GM19025 (cell line): Measurements from ENCODE around the gene PYCARD.
"Not testable (repeated sequence)": the region's sequence is repeated elsewhere in the genome, so short reads cannot be mapped to it uniquely, and the experiment has no call there.

Experiments
- ATAC-seq: cut with Tn5 transposase; IDR thresholded peaks from one replicate; pipeline ENCODE4 v1.9.1; 2021; ENCODE audit warnings: mild to moderate bottlenecking, low read depth, moderate library complexity; ENCODE audit not compliant: unreplicated experiment

The PYCARD gene

DNA sequence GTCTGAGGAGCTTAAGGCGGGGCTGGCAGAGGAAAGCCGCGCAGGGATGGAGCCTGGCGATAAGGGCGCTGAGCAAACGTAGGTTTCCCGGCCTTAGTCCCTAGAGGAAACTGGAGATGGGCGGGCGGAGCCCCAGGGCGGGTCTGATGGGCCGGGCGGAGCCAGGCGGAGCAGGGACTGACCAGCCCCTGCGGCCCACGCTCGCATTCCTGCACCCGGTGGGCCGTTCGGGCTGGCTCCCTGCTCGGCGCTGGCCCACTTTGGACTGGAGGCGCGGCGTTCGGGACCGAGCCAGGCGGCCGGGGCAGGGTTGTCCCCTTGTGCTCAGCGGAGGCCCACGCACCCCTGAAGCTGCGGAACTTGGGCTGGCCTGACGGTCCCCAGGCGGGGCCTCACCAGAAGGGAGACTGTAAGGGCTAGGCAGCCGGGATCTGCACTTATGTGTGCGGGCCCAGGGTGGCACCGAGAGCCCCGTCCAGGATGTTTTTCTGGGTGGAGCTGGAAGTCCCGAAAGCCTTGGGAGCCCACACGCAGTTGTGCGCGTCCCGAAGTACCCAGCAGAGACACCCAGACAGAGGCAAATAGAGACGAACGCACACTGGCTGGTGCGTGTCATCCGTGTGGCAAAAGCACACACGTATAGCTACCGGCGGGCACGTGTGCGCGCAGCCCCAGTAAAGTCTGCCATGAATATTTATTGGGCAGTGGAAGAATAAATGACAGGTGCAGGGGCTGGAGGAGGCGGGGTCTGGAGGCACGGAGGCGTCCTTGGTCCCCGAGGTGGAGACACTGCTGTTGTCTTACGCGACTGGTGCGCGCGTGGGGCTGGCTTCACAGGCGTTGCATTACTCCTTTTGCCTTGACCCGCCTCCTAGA lies 13.0 kb upstream of the PYCARD start:
- ATAC-seq = no peak

DNA sequence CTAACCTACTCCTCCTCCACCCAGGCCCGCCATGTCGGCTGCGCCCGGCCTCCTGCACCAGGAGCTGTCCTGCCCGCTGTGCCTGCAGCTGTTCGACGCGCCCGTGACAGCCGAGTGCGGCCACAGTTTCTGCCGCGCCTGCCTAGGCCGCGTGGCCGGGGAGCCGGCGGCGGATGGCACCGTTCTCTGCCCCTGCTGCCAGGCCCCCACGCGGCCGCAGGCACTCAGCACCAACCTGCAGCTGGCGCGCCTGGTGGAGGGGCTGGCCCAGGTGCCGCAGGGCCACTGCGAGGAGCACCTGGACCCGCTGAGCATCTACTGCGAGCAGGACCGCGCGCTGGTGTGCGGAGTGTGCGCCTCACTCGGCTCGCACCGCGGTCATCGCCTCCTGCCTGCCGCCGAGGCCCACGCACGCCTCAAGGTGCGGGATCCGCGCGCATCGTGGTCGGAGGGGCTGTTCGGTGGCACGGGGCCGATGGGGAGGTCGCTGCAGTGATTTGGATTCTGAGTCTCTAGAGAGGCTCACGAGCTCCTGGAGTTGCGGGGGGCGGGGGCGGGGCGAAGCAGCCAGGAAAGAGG lies 12.2 kb upstream of the PYCARD start:
- ATAC-seq = no peak

DNA sequence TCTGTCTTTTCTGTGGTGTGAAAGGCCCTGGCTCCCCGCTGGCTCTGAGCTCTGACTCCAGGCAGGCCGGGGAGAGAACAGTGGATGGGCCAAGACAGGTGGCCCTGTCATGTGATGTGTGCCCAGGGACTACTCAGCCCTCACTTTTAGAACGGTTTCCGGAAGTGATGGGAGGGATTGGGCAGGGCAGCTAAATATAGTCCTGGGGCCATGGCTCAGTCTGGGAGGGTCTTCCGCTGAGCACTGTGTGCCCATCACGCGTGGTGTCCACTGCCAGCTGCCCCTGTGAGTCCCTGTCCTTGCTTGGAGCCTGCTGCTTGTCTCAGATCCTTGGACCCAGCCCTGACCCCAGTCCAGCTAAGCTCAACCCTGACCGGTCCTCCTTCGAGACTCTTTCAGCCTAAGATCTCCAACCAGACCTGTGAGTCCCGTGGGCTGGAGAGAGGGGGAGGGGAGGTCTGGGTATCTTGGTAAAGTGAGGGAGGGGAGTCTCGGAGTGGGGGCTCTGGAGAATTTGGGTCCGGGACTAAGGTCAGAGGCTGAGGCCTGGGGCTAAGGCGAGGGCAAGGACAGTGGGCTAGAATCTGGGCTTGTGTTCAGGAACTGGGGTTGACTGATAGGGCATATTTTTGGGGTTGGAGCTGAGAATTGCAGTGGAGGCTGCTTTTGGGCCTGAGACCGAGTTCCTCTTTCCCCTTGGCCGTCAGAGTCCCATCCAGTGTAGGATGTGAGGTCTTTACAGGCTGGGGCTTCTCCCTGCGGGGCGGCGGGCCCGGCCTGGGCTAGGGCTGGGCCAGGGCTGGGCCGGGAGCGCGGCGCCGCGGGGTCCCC lies 11.5 kb upstream of the PYCARD start, which contains the start of gene TRIM72:
TRIM72 (plus strand) TSS at position 243 of the 831 bp plus-strand sequence. CDS start 620 bp downstream, outside the sequence.
- no peak for ATAC-seq

DNA sequence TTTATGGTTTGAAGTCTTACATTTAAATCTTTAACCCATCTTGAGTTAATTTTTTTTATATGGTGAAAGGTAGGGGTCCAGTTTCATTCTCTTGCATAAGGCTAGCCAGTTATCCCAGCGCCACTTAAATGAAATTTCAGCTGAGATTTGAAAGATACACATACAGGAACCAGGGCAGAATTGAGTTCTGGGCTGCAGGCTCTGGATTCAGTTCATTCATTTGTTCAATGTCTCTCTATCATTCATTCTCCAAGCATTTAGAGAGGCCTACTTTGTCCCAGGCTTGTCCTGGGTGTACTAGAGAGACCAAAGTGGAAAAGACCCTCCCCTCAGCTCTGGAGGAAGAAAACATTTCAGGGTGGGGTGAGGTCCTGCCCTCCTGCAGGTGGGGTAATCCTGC lies 10.8 kb upstream of the PYCARD start:
- no peak for ATAC-seq

DNA sequence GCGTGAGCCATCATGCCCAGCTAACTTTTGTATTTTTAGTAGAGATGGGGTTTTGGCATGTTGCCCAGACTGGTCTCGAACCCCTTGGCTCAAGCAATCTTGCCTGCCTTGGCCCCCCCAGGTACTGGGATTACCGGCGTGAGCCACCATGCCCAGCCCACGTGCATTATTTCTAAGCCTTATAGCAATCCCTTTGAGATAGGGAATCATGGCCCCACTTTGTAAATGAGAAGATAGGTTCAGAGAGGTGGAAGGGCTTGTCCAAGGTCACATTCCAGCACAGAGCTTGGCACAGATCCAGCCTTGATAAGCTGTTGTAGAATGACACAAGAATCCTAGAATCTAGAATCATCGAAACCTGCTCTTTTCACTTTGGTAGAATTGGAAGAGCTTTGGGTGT lies 4.2 kb upstream of the PYCARD start:
- no peak for ATAC-seq

DNA sequence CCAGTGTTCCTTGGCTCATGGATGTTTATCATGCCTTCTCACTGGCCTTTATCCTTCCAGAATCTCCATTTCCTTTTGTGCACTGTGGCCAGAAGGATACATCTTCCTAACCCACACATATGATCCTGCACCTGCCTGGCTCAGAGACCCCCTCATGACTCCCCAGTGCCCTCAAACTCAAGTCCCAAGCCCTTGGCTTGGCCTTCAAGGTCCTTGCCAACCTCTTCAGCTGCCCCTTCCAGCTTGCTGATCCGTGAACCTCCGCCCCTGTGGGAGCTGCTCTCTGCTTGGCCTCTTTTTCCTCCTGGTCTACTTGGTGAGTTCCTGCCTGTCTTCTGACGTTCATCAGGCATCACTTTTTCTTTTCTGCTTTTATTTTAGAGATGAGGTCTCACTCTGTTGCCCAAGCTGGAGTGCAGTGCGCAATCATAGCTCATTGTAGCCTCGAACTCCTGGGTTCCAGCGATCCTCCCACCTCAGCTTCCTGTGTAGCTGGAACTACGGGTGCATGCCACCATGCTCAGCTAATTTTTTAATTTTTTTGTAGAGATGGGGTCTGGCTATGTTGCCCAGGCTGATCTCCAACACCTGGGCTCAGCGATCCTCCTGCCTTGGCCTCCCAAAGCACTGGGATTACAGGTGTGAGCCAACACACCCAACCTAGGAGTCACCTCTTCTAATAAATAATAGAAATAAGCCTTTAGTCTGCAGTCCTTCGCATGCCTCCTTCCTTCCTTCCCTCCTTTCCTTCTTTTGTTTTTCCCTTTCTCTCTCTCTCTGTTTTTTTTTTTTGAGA lies 2.5 kb upstream of the PYCARD start:
- no peak for ATAC-seq

DNA sequence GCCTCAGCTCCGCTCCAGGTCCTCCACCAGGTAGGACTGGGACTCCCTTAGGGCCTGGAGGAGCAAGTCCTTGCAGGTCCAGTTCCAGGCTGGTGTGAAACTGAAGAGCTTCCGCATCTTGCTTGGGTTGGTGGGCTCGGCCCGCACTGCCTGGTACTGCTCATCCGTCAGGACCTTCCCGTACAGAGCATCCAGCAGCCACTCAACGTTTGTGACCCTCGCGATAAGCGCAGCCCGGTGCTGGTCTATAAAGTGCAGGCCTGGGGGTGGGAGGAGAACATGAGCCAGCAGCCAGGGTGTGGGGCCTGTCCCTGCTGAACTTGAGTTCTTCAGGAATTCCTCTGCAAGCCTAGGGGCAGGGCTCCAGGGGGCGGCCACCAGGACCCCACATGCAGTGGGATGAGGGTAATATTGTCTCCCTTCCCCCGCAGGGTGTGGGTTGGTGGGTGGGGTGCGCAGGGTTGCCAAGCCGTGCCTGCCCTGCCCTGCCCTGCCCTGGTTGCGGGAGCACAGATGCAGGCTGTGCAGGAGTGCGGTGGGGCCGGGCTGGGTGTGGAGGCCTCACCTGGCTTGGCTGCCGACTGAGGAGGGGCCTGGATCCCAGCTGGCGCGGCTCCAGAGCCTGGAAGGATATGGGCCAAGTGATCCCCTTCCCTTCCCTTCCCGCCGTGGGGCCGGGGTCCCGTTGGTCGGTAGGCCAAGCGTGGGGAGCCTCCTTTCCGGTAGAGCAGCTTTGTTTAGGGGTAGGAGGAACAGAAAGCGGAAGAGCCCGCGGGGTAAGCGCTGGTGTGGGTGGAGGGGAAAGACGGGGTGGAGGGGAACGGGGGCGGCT lies 762 bp downstream of the PYCARD start:
- ATAC-seq = peak; percentile 55

DNA sequence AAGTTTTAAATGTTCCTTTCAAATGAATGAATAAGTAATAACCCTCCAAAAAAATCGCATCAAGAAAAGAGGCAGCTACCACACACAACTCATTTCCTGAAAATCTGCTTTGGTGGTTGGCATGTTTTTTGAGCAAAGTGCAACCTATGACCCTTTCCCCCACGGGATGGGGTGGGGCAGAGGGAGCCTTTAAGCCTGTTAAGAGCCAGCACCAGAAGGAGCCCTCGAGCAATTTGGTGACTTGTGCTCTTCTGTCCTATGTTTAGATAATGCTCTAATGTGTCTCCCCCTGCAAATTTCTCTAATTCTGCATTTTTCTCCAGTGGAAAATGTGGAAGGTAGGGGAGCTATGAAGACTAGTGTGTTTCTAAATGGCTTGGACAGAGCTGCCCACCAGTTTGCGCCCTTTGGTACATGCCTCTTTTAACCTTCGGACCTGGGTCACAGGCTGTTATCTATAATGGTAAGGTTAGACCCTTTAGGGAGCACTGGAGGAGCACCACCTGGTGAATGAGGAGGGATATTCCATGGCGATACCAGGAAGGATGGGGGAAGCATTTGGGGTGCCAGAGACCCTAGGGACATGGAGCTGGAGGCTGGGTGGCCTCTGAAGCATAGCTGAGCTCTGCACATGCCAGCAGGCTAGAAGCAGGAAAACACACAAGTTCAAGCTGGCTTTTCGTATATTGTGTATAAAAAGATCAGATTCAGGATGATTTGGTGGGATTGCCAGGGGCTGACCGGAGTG lies 1.6 kb downstream of the PYCARD start:
- ATAC-seq = no peak

DNA sequence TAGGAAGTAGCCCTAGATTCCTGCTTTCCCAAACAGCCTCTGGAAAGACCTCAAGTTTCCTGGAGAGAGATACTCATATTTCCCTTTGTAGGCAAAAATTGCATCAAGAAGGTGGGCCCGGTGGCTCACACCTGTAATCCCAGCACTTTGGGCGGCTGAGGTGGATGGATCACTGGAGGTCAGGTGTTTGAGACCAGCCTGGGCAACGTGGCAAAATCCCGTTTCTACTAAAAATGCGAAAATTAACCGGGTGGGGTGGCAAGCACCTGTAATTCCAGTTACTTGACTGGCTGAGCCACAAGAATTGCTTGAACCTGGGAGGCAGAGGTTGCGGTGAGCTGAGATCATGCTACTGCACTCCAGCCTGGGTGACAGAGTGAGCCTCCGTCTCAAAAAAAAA lies 2.4 kb downstream of the PYCARD start:
- ATAC-seq = not testable (repeated sequence)

DNA sequence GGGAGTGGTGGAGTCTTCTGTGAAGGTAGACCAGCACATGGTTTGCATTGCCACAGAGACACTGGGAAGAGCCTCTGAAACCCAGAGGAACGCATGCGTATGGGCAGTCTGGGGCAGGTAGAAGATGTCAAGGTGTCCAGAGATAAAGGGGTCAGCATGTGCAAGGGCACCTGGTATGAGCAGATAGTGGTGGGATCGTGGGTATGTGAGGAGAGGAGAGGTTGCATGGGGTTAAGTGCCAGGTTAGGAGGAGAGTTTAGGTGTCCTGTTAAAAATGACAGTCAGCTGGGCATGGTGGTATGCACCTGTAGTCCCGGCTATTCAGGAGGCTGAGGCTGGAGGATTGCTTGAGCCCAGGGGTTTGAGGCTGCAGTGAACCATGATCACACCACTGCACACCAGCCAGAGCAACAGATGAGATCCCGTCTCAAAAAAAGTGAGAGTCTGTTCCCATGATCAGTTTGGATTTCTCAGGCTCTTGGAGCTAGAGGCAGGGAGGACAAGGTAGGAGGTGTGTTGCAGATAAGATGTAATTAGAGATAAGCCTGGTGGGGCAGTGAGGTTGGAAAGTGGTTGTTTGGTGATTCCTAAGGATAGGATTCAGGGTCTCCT lies 3.0 kb downstream of the PYCARD start:
- ATAC-seq = no peak

DNA sequence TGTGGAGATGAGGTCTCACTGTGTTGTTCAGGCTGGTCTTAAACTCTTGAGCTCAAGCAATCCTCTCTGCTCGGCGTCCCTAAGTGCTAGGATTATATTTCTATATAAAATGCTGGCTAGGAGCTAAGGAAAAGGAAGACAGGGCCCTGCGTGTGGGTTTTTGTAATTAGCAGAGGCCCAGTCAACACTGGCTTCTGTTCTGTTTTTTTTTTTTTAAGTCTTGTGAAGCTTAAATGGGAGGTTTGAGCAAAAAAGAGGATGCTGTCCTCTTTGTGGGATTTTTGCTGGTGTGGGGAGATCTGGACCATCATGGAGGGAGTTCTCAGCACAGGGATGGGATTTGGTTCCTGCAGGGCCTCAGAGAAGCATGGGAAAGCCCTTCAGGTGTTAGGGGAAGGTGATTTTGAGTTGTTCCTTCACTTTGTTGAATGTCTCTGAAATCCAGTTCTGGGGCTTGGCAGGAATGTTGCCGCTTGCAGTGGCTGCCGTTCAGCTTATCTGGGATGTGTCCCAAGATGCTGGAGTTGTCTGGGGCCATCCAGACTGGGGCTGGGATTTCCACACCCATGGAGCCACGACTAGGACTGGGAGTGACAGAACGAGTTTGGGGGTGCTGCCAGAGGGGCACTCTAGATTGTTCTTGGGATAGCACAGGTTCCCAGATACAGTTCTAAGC lies 4.2 kb downstream of the PYCARD start:
- ATAC-seq = no peak

DNA sequence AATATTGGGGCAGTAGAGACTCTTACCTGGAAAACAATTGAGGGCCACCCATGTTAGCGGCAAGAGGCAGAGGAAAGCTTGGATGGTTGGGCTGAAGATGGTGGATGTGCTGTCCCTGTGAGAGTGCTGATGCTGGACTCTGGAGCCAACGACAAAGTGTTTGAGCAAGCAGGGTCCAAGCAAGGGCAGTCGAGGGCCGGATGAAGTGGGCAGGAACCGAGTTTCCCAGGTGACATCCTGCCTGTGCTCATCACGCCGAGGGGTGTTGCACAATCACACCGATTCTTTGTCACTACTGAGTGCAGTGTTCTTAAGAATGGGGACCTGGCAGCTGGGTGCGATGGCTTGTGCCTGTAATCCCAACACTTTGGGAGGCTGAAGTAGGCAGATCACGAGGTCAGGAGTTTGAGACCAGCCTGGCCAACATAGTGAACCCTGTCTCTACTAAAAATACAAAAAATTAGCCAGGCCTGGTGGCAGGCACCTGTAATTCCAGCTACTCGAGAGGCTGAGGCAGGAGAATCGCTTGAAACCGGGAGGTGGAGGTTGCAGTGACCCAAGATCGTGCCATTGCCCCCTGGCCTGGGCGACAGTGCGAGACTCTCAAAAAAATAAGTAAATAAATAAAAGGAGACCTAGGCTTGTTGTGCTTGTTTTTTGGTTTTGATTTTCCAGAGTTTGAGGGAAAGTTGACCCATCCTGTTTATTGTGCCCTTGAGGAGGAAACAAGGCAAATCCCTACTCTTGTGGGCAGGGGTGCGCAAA lies 6.1 kb downstream of the PYCARD start:
- ATAC-seq = no peak

DNA sequence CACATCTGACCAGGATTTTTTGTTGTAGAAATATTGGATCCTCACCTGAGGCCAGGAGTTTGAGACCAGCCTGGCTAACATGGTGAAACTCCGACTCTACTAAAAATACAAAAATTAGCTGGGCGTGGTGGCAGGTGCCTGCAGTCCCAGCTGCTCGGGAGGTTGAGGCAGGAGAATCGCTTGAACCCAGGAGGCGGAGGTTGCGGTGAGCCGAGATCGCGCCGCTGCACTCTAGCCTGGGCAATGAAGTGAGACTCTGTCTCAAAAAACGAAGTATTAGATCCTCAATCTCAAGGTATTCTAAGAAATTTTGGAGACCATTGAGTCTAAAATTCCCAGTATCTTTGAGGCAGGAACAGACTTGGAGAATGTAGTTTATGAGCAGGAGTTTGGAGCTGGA lies 6.7 kb downstream of the PYCARD start:
- ATAC-seq = not testable (repeated sequence)

DNA sequence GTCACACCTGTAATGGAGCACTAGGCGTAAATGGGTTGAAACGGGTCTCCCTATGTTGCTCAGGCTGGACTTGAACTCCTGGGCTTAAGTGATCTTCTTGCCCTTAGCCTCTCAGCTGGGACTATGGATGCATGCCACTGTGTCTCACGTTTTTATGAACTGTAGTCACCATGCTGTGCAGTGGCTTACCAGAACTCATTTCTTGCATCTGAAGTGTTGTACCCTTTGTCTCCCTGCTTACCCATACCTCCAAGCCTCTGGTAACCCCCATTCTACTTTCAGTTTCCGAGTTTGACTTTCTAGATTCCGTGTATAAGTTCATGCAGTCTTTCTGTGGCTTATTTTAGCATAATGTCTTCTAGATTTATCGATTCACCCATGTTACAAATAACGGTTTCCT lies 7.7 kb downstream of the PYCARD start:
- no peak for ATAC-seq

DNA sequence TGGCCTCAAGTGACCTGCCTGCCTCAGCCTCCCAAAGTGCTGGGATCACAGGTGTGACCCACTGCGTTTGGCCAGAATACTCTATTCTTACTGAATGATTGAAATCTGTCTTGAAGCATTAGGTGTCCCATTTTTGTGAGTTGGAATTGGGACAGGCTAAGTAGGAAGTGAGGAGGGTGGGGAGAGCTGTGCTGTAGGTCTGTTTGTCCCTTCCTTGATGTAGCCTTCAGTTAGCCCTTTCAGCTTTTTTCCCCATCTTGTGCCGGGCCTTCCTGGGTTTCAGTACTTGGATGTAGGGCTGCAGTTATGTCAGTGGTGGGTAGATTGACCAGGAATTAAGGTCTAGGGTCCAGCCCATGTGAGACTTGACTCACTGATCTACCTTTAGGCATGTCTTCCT lies 8.7 kb downstream of the PYCARD start:
- no peak for ATAC-seq

DNA sequence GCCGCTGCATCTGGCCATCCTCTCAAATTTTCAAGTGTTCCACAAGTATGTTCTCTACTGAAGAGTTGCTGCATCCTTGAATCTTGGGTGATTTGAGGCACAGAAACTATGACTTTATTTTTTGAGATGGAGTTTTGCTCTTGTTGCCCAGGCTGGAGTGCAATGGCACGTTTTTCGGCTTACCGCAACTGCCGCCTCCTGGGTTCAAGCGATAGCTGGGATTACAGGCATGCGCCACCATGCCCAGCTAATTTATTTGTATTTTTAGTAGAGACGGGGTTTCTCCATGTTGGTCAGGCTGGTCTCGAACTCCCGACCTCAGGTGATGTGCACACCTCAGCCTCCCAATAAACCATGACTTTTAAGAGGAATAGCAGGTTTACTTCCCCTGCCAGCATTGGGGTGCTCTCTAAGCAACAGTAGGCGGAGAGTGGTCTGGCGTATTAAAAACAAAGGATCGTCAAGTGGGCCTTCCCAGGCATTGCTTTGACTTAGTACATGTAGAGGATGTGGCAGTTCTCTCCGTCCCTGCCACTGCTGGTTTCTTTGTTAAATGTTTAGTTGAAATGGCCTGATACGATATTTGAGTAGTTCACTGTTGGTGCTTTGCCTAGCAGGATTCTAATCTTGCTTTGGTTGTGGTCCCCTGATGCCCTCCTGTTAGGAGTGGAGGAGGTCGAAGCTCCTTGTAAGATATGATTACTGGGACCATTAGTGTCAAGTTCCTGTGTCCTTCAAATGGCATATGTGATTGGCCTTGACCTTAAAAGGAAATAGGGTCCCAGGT lies 9.5 kb downstream of the PYCARD start:
- ATAC-seq = no peak
